HG03045 (cell line): ENCODE data around the gene ZC3H7B.

Experiments used
- ATAC-seq: cut with Tn5 transposase; IDR thresholded peaks from one replicate; pipeline ENCODE4 v1.9.1; 2021; ENCODE audit warnings: mild to moderate bottlenecking, moderate library complexity; ENCODE audit not compliant: unreplicated experiment

ZC3H7B gene

DNA sequence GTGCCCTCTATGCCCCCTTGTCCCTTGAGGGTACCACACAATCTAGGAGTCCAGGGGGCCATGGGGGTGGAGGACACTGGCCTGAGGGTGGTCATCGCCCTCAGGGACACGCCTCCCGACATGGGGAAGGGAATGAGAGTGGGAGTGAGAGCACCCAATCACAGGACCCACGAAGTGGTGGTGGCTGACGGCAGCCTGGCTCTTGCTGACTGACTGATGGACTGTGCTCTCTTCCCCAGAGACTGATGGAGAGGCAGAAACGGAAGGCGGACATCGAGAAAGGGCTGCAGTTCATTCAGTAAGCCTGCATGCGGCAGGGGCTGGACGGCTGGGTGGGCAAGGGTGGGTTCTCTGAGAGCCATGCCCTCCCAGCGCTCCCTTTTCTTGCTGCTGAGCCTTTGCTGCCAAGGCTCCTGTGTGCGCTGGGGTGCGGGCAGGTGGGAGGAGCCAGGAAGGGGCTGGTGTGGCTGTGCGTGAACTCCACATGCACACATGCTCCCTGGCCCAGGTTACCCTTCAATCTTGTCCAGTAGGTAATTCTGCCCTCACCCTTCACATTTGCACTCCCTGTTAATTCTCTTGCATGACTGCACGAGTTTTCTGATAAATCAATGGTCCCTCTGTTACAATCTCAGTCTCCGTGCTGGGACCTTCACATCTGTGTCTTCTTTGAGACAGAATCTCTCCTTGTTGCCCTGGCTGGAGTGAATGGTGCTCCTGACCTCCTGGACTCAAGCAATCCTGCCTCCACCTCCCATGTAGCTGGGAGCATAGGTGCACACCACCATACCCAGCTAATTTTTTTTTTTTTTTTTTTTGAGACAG lies 19.3 kb downstream of the ZC3H7B start:
- no peak for ATAC-seq

DNA sequence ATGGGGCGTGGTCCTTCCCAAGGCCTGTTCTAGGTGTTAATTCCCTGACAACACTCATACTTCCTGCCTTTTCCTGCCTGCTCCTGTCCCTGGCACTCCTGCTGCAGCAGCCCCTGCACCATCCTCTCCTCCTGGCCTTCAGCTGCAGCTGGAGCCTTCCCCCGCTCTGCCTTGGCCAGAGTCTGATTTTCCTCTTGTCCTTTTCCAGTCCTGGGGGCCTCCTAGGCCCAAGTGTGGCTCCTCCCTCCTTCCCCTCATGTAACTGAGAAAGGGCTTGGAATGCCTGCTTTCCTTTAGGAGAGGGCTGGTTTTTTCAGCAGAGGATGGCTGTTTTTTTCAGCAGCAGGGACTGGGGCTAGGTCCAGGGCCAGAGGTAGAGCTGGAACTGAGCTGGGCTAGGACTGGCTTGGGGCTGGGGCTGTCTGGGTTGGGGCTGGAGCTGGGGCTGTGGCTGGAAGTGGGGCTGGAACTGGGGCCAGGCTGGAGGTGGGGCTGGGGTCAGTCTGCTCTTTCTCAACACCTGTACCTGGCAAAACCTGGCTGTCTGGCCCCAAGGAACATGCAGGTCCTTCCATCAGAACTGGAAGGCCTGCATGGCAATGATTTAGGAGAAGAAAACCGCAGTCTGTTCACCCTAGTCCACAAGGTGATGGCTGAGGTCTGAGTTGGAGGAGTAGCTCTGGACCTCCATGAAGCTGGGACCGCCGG lies 23.6 kb downstream of the ZC3H7B start:
- ATAC-seq = no peak

DNA sequence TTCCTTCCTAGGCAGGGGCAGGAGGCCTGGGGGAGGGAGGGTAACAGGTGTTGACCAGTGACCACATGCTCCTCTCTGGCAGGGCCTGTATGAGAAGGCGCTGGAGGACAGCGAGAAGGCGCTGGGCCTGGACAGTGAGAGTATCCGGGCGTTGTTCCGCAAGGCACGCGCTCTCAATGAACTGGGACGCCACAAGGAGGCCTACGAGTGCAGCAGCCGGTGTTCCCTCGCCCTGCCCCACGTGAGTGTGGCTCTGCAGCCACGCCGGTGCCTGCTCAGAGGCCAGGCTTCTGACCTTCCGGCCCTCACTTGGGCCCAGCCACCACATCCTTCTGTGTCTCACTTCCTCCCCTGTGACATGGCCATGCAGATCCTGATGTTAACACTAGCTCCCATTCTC lies 25.8 kb downstream of the ZC3H7B start:
- no peak for ATAC-seq

DNA sequence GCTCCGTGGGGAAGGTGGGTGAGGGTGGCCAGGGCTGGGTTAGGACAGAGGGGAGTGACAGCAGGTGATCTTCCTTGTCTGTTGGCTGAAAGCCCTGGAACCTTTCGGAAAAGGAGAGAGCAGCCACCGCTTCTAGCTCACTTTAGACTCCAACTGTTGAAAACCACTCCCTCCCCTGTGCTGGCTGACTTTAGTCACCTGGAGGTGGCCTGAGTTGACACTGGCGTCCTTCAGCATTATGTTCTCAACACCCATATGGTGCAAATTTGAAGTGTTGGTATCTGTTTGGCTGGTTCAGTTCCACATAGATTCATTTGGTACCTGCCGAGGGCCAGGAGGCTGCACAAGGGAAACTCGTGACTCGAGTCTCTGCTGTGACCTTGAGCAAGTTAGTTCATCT lies 28.8 kb downstream of the ZC3H7B start:
- no peak for ATAC-seq

DNA sequence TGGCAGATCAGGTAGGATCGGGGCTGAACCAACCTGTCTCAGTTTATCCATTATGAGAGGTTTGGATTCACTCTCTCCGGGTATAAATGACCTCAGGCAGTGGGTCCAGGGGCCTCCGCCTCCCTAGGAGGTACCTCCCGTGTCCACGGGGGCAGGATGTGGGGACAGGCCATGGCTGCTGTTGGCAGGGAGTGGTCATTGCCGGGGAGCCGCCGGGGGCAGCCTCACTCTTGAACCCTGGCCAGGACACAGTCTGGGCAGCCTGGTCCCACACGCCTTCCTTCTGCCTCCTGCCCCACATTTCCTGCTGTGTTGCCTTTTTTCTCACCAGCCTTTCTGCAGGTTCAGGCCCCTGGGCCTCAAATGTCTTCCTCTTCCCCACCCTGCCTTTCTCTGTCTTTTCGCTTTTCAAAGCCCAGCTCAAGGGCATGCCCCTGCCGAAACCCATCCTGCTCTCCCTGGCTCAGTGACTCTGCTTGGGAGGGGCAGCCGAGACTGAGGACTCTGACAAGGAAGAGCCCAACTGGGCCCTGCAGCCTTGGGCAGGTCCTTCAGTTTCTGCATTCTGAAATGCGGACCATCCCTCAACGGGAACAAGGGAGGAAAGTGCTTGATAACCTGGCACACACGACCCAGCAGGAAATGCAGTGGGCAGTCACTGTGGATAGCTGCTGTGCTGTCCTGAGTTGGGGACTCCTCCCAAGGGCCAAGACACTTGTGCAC lies 31.1 kb downstream of the ZC3H7B start:
- no peak for ATAC-seq

DNA sequence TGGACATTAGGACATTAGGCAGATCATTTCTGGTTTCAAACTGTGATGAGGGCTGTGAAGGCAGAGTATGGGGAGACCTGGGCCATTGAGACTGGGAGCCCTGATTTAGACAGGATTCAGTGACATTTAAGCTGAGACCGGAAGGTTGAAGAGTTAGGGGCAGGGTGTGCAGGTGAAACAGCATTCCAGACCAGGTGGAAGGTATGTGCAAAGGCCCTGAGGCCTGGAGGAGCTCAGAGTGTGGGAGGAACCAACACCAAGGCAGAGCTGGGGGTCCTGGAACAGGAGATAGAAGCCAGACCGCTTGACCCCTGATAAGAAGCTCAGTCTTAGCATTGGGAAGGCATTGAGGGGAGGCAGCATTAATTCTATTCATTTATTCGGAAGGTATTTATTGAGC lies 32.5 kb downstream of the ZC3H7B start:
- ATAC-seq = no peak

DNA sequence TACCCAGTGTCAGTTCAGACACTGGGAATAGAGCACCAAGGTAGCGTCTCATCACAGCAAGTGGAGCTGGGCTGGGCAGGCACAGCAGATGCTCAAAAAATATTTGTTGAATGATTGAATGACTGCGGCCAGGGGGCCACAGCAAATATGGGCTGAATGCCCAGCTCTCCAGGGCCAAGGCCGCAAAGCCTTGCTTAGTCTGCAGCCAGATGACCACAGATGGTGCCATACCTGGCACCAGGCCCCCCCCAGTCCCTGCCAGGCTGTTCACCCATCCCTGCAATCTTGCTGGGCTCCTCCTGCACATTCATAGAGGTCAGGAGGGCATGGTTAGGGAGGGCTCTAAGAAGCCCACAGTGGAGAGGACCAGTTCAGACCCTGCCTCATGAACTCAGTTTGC lies 32.9 kb downstream of the ZC3H7B start:
- no peak for ATAC-seq

DNA sequence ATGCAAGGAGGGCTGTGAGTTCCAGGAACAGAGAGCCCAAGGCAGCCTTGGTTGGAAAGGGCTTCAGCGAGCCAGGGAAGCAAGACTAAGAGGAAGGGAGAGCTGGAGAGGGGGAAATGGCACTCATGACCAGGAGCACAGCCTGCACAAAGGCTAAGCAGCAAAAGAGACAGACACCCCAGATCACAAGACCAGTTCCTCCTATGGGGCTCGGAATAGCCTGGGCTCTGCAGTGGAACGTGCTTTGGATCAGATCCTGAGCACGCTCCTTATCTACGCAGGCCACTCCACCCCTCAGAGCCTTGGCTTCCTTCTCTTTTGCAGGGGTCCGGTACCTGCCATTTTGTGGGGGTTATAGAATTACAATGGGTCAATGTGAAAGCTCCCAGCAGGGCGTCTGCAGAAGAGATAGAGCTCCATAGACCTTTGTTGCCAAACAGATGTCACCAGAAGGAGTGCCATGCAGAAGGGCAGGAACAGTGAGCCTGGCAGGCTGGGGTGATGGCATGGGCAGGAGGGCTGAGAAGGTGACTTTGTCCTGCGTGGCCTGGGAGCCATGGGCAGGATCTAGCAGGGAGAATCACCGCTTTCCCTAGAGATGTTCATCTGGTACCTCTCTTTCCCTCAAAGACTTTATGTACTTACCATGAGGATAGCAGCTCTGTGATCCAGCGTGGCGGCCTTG lies 33.8 kb downstream of the ZC3H7B start:
- ATAC-seq = no peak

DNA sequence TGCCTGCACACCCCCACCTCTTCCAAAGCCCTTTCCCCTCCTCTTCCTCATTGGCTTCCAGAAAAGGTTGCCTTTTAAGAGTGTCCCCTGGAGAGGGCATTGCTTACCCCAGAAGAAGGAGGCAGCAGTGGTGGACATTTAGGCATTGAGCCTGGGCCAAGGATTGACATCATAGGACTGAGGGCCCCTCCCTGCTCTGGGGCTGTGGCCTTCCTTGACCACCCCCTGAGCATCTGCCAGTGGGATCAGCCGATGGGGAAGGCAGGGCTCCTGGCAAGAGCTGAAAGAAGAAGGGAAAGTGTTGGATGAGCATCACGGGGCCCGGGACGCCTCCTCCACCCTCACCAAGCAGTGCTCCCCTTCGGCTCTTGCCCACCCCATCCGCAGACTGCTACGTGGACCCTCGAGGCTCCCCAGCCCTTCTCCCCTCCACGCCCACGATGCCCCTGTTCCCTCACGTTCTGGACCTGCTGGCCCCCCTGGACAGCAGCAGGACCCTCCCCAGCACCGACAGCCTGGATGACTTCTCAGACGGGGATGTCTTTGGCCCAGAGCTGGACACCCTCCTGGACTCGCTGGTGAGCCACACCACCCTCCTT lies 37.4 kb downstream of the ZC3H7B start:
- no peak for ATAC-seq

DNA sequence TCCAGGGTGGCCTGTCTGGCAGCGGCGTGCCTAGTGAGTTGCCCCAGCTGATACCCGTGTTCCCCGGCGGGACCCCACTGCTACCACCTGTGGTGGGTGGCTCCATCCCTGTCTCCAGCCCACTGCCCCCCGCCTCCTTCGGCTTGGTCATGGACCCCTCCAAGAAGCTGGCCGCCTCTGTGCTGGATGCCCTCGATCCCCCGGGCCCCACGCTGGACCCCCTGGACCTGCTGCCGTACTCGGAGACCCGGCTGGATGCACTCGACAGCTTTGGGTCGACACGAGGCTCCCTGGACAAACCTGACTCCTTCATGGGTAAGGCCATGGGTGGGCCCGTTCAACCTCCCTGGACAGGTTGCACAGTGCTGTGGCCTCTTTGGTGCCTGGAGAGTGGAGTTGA lies 38.5 kb downstream of the ZC3H7B start:
- ATAC-seq = no peak

DNA sequence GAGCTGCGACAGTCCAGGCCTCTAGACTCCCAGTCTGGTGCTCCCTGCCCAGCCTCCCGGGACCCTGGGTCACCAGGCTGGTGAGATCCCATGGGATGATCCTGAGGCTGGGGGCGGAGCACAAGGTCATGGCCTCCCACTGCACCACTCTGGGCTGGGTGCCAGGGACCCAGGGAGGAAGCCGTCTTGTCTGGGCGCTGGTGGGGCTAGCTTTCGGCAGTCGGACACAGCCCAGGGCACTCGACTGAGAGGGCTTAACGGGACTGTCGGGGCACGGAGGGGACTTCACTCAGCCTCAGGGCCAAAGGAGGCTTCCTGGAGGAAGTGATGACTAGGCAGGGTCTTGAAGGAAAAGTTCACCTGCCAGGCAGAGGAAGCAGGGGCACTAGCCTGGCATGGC lies 39.0 kb downstream of the ZC3H7B start:
- no peak for ATAC-seq

DNA sequence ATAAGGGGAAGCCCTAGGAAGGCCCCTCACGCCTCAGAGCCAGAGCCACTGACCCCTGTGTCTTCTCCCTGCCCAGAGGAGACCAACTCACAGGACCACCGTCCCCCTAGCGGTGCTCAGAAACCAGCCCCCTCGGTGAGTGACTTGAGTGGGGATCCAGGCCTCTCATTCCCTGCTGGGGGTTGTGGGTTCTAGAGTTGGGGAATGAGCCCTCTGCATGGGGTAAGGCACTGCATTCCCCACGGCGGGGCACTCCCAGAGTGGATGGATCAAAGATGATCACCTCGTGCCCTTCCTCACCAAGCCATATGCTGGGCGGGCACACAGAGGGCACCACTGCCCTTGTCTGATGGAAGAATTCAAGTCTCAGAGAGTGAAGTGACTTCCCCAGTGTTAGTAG lies 39.7 kb downstream of the ZC3H7B start:
- no peak for ATAC-seq

DNA sequence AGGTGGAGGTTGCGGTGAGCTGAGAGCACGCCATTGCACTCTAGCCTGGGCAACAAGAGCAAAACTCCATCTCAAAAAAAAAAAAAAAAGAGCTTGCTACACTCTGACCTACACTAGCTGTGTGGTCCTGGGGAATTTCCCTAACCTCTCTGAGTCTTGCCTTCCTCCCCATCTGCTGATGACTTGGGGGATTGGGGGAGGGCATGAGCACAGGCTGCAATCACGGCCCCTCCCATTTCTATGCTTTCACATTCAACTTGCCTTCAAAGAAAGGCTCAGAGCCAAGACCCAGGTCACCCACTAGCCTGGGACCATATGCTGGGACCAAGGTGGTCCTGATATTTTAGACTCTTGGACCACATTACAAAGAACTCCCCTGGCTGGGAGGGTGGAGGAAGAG lies 40.7 kb downstream of the ZC3H7B start:
- ATAC-seq = no peak

DNA sequence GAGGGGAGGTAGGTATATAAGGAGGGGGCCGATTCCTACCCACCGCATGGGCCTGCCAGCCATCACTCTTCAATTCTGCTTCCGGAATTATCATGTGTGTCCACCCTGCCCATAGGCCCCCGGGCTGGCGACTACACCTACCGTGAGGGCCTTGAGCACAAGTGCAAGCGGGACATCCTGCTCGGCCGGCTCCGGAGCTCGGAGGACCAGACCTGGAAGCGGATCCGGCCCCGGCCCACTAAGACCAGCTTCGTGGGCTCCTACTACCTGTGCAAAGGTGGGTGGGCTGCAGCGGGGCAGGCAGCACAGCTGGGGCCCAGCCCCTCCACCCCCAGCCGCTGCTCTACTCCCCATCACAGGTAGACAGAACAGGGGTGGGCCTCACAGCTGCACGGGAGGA lies 42.0 kb downstream of the ZC3H7B start:
- no peak for ATAC-seq

DNA sequence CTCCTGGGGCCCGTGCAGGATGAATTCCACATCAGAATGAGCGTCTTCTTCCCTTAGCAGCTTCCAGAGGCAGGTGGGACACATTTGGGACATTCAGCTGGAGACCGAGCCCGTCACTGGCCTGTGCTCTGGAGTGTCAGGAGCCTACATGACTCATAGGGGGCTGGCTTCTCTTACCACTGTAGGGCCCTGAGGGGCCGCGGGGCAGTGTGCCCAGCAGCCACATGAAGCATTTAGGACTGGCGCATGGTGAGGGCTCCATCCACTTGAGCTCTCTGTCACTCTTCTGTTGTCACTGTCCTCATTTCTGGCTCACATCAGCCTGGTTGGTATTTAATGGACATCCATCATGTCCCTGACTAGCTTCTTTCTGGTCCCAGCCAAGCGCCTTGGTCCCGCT lies 42.4 kb downstream of the ZC3H7B start:
- no peak for ATAC-seq

DNA sequence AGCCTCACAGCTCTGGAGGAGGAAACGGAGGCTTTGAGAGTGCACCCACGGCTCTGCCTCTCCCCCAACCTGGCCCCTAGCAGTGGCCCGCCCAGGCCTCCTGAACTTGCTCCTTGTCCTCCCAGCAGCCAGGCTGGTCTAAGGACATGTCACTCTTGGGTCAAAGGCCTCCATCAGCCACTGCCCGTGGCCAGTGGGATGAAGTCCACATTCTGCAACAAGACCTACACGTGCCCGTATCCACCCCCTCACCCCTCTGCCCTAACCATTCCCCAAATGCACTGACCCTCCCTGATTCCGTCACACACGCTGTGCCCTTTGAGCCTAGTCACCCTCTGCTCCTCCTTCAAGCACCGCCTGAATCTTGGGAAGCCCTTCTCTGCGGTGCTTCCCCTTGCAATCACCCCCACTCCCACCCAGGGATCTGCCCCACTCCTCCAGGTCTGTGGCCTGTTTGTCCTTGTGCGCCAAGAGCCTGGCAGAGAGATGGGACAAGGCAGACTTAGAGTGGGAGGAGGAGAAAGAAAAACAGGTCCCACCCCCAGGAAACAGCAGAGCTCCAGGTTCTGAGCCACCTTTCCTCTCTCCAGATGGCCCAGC lies 43.0 kb downstream of the ZC3H7B start:
- ATAC-seq = no peak

DNA sequence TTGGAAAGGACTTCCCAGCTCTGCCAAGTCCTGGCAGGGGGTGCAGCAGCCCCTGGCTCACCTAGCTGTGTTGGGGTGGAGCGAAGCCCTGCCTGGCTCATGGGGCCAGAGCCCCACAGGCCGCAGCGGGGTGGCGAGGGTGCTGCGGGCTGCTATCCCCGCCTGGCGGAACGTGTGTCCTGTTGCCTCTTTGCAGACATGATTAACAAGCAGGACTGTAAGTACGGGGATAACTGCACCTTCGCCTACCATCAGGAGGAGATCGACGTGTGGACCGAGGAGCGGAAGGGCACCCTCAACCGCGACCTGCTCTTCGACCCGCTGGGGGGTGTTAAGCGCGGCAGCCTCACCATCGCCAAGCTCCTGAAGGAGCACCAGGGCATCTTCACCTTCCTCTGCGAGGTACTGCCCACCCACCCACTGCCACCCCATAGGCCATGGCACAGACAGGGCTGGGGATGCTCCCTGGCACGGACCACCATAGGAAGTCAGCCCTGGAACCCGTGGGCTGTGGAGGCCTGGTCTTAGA lies 44.5 kb downstream of the ZC3H7B start:
- no peak for ATAC-seq

DNA sequence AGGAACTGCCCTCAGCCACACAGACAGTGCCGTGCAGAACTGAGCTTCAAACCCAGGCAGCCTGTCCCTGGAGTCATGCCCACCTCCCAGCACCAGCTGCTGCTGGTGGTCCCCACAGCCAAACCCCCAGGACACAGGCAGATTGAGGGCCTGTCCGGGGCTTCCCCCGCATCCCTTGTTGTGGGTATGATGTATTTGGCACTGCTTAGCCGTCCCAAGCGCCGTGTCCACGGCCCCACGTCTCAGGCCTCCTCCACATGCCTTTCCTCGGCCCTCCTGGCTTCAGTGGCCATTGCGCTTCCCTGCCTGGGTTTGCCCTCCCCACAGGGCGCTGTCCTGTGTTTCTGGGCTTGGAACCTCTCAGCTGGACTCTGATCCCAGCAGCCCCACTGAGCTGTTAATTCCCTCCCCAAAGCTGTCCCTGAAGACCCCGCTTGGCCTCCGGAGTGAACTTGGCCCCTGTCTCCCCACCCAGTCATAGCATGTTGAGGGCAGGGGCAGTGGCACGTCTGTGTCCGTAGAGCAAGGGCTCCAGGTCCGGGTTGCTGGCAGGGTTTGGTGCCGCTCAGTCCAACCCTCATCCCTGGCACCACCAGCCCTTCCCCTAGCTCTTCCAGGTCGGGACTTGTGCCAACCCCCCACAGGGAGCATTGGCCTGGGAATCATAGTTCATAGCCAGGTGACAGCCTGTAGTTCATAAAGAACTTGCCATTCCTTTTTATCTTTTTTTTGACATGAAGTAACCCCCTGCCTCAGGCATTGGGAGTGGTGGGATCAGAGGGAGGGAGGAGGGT lies 45.9 kb downstream of the ZC3H7B start:
- no peak for ATAC-seq

DNA sequence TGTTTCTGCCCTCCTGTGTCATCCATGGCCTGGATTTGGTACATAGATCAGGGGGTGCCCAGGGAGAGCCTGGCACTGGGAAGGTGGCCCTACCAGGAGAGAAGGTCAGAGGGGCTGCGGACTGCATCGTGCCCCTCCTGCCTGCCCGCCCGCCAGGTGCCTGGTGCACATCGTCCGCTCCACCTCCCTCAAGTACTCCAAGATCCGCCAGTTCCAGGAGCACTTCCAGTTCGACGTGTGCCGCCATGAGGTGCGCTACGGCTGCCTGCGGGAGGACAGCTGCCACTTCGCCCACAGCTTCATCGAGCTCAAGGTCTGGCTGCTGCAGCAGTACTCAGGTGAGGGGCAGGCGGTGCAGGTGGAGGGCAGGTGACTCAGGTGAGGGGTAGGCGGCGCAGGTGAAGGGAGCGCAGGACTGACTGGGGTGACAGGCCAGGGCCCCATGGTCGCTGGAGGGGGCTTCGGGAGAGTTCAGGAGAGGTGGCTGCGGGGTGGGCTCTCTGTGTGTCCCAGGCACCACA lies 47.7 kb downstream of the ZC3H7B start:
- no peak for ATAC-seq
